ENCODE measurements around the gene MSL3B.
"Not testable (repeated sequence)": the region's sequence is repeated elsewhere in the genome, so short reads cannot be mapped to it uniquely, and the experiment has no call there.

Gene MSL3B

DNA sequence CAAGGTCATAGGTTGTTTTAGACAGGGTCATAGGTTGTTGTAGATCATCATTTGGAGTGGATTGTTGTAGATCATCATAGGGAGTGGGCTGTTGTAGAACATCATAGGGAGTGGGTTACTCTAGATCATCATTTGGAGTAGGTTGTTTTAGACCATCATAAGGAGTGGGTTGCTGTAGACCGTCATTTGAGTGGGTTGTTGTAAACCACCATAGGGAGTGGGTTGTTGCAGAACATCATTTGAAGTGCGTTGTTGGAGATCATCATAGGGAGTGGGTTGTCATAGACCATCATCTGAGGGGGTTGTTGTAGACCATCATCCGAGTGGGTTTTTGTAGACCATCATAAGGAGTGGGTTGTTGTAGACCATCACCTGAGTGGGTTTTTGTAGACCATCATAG, 39.4 kb upstream of the MSL3B start:
- Histone ChIP-seq H3K27me3 (no peaks in the 10 kb centered on the region), H3K9me3 (replicated peaks in 1 of 3) (no peaks in the 10 kb centered on the region), H3K27ac (no peak overlapping the region), H3K4me1 (replicated peaks in 1 of 2) (no peaks in the 10 kb centered on the region), H3K4me3 (no peak overlapping the region), H3K36me3 (replicated peaks in 1 of 2) (no peaks in the 10 kb centered on the region)
- TF ChIP-seq, protein P1, sequence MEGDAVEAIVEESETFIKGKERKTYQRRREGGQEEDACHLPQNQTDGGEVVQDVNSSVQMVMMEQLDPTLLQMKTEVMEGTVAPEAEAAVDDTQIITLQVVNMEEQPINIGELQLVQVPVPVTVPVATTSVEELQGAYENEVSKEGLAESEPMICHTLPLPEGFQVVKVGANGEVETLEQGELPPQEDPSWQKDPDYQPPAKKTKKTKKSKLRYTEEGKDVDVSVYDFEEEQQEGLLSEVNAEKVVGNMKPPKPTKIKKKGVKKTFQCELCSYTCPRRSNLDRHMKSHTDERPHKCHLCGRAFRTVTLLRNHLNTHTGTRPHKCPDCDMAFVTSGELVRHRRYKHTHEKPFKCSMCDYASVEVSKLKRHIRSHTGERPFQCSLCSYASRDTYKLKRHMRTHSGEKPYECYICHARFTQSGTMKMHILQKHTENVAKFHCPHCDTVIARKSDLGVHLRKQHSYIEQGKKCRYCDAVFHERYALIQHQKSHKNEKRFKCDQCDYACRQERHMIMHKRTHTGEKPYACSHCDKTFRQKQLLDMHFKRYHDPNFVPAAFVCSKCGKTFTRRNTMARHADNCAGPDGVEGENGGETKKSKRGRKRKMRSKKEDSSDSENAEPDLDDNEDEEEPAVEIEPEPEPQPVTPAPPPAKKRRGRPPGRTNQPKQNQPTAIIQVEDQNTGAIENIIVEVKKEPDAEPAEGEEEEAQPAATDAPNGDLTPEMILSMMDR (IDR thresholded peaks at IDR 0.05) = no peak
- no peak for TF ChIP-seq POLR2A (IDR thresholded peaks at IDR 0.05)
- 78 to 88% (median 84%) methylated on average over 3 of the region's 3 CpGs for WGBS, 4 donors
- intact Hi-C loops (cut with DNase I) = no loop called here
- no peak for DNase-seq

- H3K27me3 ChIP-seq = peaks cover 7% of the 10 kb centered on the region
- DNase-seq = no peak
- H3K27ac ChIP-seq = no peak overlapping the region
- no peak overlapping the region for H3K4me3 ChIP-seq
- no peak for TF ChIP-seq POLR2A (IDR thresholded peaks at IDR 0.05)
- TF ChIP-seq, protein P1 (IDR thresholded peaks at IDR 0.05) = no peak
- H3K36me3 ChIP-seq (replicated peaks in 1 of 2) = no peaks in the 10 kb centered on the region
- WGBS, 4 donors = 80 to 90% (median 83%) methylated on average over 4 of the region's 4 CpGs
- intact Hi-C loops (cut with DNase I) = no loop called here
- H3K9me3 ChIP-seq (replicated peaks in 1 of 3) = no peaks in the 10 kb centered on the region
- H3K4me1 ChIP-seq (replicated peaks in 1 of 2) = no peaks in the 10 kb centered on the region
Measured at GRCh38 chr2:233905945-233906344, 37.8 kb upstream of the MSL3B start.

DNA sequence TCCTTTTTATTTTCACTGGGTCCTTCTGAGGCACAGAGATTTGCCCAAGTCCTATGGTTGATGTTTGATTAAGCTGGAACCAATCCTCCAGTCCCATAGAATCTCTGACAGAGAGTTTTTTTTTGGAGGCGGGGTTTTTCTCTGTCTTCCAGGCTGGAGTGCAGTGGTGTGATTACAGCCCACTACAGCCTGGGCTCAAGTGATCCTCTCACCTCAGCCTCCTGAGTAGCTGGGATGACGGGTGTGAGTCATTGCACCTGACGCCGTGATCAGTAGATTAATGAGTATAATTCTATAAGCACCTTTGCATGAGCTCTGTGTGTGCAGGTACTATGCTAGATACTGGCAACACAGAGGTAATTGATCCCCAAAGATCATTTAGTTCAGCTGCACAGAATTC, 33.7 kb upstream of the MSL3B start:
- Histone ChIP-seq H3K4me1 (replicated peaks in 1 of 2) (no peaks in the 10 kb centered on the region), H3K36me3 (replicated peaks in 1 of 2) (no peaks in the 10 kb centered on the region), H3K9me3 (replicated peaks in 1 of 3) (no peaks in the 10 kb centered on the region), H3K27ac (no peak overlapping the region), H3K4me3 (no peak overlapping the region), H3K27me3 (peaks cover 7% of the 10 kb centered on the region)
- WGBS, 4 donors = 63 to 79% (median 79%) methylated on average over 4 of the region's 4 CpGs
- no peak for TF ChIP-seq POLR2A (IDR thresholded peaks at IDR 0.05)
- TF ChIP-seq, protein P1 (IDR thresholded peaks at IDR 0.05) = no peak
- intact Hi-C loops (cut with DNase I) = no loop called here
- DNase-seq = no peak

- no peak overlapping the region for H3K4me3 ChIP-seq
- 62 to 68% (median 66%) methylated on average over 4 of the region's 4 CpGs for WGBS, 4 donors
- intact Hi-C loops (cut with DNase I) = no loop called here
- H3K27me3 ChIP-seq = peaks cover 7% of the 10 kb centered on the region
- DNase-seq = no peak
- no peak for TF ChIP-seq POLR2A (IDR thresholded peaks at IDR 0.05)
- TF ChIP-seq, protein P1 (IDR thresholded peaks at IDR 0.05) = no peak
- H3K36me3 ChIP-seq (replicated peaks in 1 of 2) = no peaks in the 10 kb centered on the region
- no peaks in the 10 kb centered on the region for H3K4me1 ChIP-seq (replicated peaks in 1 of 2)
- H3K27ac ChIP-seq = no peak overlapping the region
- H3K9me3 ChIP-seq (replicated peaks in 1 of 3) = no peaks in the 10 kb centered on the region
Measured at GRCh38 chr2:233901367-233901766, 33.2 kb upstream of the MSL3B start.

- H3K36me3 ChIP-seq (replicated peaks in 1 of 2); H3K27me3 ChIP-seq; H3K4me3 ChIP-seq; H3K27ac ChIP-seq; H3K4me1 ChIP-seq (replicated peaks in 1 of 2); intact Hi-C loops (cut with DNase I); DNase-seq; H3K9me3 ChIP-seq (replicated peaks in 1 of 3): not testable (repeated sequence)
- 68 to 80% (median 75%) methylated on average over 2 of the region's 2 CpGs for WGBS, 4 donors
Measured at GRCh38 chr2:233896253-233896652, 28.1 kb upstream of the MSL3B start.

All from adrenal gland (tissue), 9 donors.